ENCODE data around the gene NAA20.
"Not testable (repeated sequence)": the region's sequence is repeated elsewhere in the genome, so short reads cannot be mapped to it uniquely, and the experiment has no call there.

NAA20 gene

DNA sequence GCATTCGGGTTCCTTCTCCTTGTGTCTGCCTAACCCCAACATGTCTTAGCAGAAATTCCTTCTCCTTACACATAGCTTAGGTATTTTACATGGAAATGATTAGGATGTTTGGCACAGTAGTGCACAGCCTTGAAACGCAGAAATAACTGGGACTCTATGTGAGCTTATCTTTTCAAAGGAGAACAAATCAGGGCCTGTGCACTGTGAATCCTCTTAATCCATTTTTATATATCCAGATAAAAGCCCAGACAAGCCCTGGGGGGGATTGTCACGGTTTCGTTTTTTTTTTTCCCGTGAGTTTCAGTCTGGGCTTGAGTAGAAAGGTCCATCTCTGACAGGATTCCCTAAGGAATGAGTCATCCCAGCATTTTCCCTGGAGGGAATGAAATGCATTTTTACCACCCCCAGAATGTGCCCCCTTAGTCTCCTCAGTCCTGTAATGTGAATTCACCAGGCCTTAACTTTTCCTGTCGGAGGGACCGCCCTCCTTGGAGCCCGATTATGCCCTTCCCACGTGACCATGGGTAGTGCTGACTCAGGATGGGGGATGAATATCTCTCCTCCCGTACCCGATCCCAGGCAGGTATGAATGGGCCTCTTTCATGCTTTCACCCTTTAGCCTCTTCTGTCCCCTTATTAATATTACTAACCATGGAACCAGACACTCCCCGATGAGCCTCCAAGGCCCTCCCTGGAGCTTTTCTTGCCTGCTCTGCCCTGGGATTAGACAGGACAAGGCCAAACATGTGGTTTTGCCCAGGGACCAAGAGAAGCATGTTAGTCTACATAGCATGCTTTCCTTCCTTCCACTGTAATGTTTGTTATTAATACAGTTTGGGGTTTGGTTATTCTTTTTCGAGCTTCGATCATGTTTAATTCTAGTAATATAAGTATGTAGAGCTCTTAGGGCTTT, 23.9 kb upstream of the NAA20 start:
- DNase-seq = no peak

- DNase-seq = no peak
These were observed 23.0 kb upstream of the NAA20 start for GRCh38 chr20:19993958-19994669.

GRCh38 chr20:19995220-19995863, 21.8 kb upstream of the NAA20 start:
- DNase-seq = no peak

DNA sequence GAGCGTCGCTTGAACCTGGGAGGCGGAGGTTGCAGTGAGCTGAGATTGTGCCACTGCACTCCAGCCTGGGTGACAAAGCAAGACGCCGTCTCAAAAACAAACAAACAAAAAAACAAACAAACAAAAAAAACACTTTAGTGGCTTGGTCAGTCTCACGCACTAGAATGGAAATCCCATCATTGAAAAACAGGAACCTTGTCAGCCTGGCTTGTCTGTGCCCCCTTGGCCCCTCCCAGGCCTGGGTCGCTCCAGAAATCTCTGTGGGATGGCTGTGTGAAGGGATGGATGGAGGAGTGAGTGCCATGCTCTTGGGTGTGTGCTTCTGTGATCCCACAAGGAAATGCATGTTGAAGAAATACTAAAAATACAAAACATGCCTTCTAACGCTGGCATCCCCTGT, 20.9 kb upstream of the NAA20 start:
- DNase-seq = no peak

GRCh38 chr20:19996917-19997316, 20.2 kb upstream of the NAA20 start:
- no peak for DNase-seq

GRCh38 chr20:19998990-19999705, 18.0 kb upstream of the NAA20 start:
- no peak for DNase-seq

- DNase-seq = no peak
These were observed 16.8 kb upstream of the NAA20 start for GRCh38 chr20:20000211-20000968.

DNA sequence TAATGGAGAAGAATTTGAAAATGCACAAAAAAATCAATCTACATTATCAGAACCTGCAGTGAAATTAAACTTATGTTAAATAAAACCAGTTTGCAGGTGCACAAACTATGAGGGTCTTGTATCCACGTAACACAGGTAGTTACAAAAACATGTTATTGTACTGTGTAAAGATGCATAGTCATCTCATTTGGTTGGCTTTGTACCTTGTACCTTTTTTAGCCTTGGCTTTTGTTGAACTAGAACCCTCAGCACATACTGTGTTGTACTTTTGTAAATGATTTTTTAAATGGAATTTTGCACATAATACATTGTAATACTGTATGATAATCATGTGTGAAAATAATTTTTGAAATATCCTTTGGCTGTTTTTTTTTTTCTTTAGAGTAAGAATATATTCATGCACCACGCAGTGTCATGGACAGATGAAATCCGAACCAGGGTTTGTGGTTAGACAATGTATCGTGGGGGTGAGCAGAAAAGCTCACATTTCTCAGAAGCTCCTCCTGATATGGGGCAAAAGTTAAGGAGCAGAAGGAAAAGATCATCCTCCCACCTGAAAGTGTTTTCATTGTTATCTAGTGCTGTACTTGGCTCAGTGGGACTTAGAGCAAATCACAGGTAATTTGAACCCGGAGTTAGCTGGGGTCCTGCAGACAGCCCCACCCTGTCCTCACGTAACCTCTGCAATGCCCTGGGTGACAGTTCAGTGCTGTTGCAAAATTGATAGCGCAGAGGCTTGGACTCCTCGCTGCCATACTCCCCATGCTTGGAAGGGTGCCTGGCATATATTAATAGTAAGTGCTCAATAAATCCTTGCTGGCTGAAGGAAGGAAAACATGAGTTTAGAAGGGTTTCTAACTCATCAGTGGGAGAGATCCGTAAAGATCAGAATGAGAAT, 14.8 kb upstream of the NAA20 start:
- no peak for DNase-seq

GRCh38 chr20:20003031-20003954, 13.9 kb upstream of the NAA20 start:
- peak; percentile 62 for DNase-seq

- not testable (repeated sequence) for DNase-seq
These were observed 13.2 kb upstream of the NAA20 start for GRCh38 chr20:20003955-20004322.

- DNase-seq = no peak
These were observed 11.8 kb upstream of the NAA20 start for GRCh38 chr20:20005342-20005741.

- no peak for DNase-seq
These were observed 7.3 kb upstream of the NAA20 start for GRCh38 chr20:20009784-20010253.

- DNase-seq = no peak
These were observed 6.3 kb upstream of the NAA20 start for GRCh38 chr20:20010639-20011500.

DNA sequence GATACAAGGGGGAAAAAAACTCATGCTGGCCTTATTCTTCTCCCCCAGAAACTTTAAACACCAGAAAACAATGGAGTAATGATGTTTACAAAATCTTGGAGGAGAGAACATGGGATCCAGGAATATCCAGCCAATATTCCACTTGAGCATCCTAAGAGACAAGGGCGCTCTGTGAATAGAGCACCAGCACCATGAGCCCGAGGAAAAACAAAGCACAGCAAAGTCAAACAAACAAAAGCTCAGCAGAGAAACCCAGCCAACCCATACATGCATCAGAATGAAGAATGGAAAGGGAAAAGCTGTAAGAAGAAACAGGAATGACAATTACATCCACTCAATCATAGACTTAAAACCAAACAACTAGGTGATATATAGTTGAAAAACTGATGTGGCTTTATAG, 4.6 kb upstream of the NAA20 start:
- no peak for DNase-seq

DNA sequence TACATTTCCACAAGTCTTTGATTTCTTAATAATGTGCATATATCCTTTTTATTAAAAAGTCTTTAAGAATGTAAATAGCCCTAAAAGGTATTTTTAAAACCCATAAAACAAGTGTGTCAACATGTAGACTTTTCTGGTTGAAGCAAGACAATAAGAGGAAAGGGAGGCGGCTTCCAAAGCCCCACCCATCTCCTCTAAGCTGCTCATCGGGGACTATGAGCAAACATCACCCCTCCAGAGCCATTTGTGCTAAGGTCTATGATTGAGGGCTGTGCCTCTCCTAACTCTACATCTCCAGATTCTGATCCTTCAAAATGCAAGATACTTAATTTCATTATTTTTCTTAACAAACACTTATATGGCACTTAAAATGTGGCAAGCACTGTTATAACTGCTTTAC, 2.5 kb upstream of the NAA20 start:
- no peak for DNase-seq

GRCh38 chr20:20017844-20018185, 653 bp downstream of the NAA20 start:
- no peak for DNase-seq

- no peak for DNase-seq
These were observed 1.2 kb downstream of the NAA20 start for GRCh38 chr20:20018366-20018765.

- no peak for DNase-seq
These were observed 2.0 kb downstream of the NAA20 start for GRCh38 chr20:20019123-20019522.

DNA sequence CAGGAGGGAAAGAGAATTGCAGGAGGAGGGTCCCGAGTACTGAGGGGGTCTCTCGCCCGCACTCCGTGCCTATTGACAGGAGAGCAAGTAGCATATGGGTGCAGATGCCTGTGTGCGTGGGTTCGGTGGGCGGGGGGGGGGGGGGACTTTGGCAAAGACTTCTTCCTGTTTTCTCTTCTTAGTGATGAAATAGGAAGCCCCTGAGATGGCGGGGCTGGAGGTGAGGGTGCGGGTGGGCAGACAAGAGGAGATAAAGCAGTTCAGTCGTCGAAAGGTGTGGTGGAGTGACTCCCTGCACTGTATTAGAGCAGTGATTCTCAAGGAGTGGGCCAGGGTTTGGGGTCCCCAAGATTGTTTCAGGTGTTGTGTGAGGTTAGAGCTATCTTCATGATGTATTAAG, 3.7 kb downstream of the NAA20 start:
- no peak for DNase-seq

Measured in SIG-M5 (cell line).